WI38 (cell line): ENCODE data around the gene FLNB.

Source experiments
- H3K4me3 ChIP-seq: 2 replicates; pipeline ENCODE4 v1.5.1; 2011; ENCODE audit warnings: low read depth, mild to moderate bottlenecking, control low read depth, low read length
- TF ChIP-seq, protein P1 (sequence below): IDR thresholded peaks from 2 replicates; pipeline ENCODE4 v1.5.1; 2012; ENCODE audit warnings: low read depth, mild to moderate bottlenecking, control low read depth, low read length

Gene FLNB

GRCh38 chr3:58018892-58019742, 10.9 kb downstream of the FLNB start:
- H3K4me3 ChIP-seq = no peak overlapping the region
- TF ChIP-seq, protein P1, sequence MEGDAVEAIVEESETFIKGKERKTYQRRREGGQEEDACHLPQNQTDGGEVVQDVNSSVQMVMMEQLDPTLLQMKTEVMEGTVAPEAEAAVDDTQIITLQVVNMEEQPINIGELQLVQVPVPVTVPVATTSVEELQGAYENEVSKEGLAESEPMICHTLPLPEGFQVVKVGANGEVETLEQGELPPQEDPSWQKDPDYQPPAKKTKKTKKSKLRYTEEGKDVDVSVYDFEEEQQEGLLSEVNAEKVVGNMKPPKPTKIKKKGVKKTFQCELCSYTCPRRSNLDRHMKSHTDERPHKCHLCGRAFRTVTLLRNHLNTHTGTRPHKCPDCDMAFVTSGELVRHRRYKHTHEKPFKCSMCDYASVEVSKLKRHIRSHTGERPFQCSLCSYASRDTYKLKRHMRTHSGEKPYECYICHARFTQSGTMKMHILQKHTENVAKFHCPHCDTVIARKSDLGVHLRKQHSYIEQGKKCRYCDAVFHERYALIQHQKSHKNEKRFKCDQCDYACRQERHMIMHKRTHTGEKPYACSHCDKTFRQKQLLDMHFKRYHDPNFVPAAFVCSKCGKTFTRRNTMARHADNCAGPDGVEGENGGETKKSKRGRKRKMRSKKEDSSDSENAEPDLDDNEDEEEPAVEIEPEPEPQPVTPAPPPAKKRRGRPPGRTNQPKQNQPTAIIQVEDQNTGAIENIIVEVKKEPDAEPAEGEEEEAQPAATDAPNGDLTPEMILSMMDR = no peak

GRCh38 chr3:58020783-58021071, 12.5 kb downstream of the FLNB start:
- no peak overlapping the region for H3K4me3 ChIP-seq
- TF ChIP-seq, protein P1 = no peak

- H3K4me3 ChIP-seq = no peak overlapping the region
- TF ChIP-seq, protein P1 = no peak
Measured at GRCh38 chr3:58021072-58021959, 13.1 kb downstream of the FLNB start.

DNA sequence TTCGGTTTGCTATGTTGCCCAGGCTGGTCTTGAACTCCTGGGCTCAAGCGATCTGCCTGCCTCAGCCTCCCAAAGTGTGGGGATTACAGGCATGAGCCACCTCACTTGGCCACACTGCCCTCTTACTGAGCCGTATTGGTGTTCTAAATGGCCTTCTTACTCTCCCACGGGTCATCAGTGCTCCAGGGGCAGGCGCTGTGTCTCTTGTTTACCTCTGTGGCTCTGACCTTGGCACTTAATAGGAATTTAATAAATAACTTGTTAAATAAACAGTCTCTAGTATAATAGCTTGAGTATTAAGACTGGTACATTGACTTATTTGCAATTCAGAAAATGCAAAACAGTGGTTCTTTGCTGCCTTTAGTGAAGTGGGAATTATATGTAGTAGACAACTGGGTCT, 13.7 kb downstream of the FLNB start:
- TF ChIP-seq, protein P1 = no peak
- no peak overlapping the region for H3K4me3 ChIP-seq

DNA sequence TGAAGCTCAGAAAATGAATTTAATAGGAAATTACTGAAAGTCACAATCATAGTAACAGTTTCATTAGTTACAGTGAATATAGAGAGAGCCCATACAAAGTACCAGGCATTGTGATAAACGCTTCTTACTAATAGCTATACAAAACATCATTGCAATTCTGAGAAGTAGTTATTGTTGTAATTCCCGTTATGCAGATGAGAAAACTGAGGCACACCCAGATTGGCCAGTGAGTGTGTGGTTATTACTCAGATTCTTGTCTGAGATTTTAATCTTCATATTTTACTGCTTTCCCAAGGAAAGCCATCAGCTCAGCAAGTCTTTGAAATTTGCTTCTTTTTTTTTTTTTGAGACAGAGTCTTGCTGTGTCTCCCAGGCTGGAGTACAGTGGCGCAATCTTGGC, 14.3 kb downstream of the FLNB start:
- H3K4me3 ChIP-seq = no peak overlapping the region
- TF ChIP-seq, protein P1 = no peak

DNA sequence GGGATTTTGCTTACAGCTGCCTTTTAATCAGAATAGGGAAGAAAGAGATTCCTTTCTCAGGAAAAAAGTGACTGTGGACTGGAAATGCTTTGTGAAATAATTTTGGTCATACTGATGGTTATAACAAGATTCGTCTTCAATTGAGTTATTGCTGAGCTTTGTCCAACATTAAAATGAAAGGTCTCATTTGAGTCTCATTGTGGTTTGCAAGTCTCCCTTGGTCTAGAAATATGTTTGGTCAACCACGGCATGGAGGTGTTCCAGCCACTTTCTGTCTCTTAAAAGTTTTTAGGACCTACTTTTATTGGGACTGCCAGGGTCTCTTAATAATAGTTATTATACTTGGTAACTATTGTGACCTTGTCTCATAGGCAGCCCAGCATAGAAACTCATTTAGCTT, 15.3 kb downstream of the FLNB start:
- TF ChIP-seq, protein P1 = no peak
- H3K4me3 ChIP-seq = no peak overlapping the region

DNA sequence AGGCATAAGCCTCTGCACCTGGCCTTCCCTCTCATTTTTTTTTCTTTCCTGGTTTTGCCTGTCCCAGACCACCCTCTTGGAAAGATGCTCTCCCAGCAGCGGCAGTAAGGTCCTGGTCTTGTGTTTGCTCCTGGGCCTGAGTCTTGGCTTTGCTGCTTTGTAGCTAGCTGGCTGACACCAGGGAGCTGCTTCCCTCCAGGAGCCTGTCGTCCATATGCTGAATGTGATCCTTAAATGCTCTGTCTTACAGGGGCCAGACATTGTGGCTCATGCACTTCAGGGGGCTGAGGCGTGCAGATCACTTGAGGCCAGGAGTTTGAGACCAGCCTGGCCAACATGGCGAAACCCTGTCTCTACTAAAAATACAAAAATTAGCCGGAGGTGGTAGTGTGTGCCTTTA, 17.2 kb downstream of the FLNB start:
- TF ChIP-seq, protein P1 = no peak

More for the DNA sequence above, 17.2 kb downstream of the FLNB start:
- no peak overlapping the region for H3K4me3 ChIP-seq
